OCI-LY7 (cell line): ENCODE measurements around the gene NRAP. TPM values are rescaled to one million over a fixed set of nuclear protein-coding genes. Genes with fewer than 3 reads are reported as not detected.

Source experiments
- BruUV-seq: library from RNA; stranded (reverse); fragments of 400-500 nt; replicated peaks from 2 replicates; lab custom pipeline; 2021; lab: Mats Ljungman, UMichigan
- CTCF ChIA-PET: fragments of 300-600 bp; sonication (Branson Sonifier 250); formaldehyde crosslinking; loops from one replicate; lab custom pipeline; 2022; ENCODE audit warnings: antibody characterized with exemption; ENCODE audit not compliant: unreplicated experiment; lab: Charles Lee
- POLR2A ChIA-PET: fragments of 300-600 bp; sonication (Branson Sonifier 250); formaldehyde crosslinking; loops from one replicate; lab custom pipeline; 2022; ENCODE audit warnings: antibody characterized with exemption; lab: Charles Lee
- DNase-seq: peaks from one replicate; pipeline ENCODE4 v3.0.0-alpha.2; 2015; ENCODE audit warnings: low spot score
- H2AFZ ChIP-seq: fragments of 200-600 bp; sonication (generic), shearing (Covaris generic); 2 replicates; pipeline ENCODE4 v1.6.1; 2014; ENCODE audit warnings: mild to moderate bottlenecking, antibody characterized with exemption, low read length, moderate library complexity
- H3K27ac ChIP-seq: fragments of 200-600 bp; sonication (generic); 2 replicates; pipeline ENCODE4 v1.5.1; 2014; ENCODE audit warnings: mixed run types, low read depth, mild to moderate bottlenecking, moderate library complexity, low read length, inconsistent platforms; ENCODE audit not compliant: poor library complexity, severe bottlenecking
- H3K36me3 ChIP-seq: fragments of 200-600 bp; sonication (generic); 2 replicates; pipeline ENCODE4 v1.6.1; 2014; ENCODE audit warnings: mild to moderate bottlenecking, antibody characterized with exemption, low read length, moderate library complexity, mixed read lengths; ENCODE audit not compliant: insufficient read depth
- H3K4me1 ChIP-seq: fragments of 200-600 bp; sonication (generic); 2 replicates; pipeline ENCODE4 v1.5.1; 2014; ENCODE audit warnings: mild to moderate bottlenecking, low read length; ENCODE audit not compliant: insufficient read depth, poor library complexity, severe bottlenecking
- H3K4me2 ChIP-seq: fragments of 200-600 bp; sonication (generic); 2 replicates; pipeline ENCODE4 v1.6.1; 2014; ENCODE audit warnings: mild to moderate bottlenecking, low read length
- H3K4me3 ChIP-seq: fragments of 200-600 bp; sonication (generic); 2 replicates; pipeline ENCODE4 v1.5.1; 2014; ENCODE audit warnings: mild to moderate bottlenecking, low read depth, low read length; ENCODE audit not compliant: poor library complexity, severe bottlenecking
- H3K79me2 ChIP-seq: fragments of 200-600 bp; sonication (generic); 2 replicates; pipeline ENCODE4 v1.6.1; 2016; ENCODE audit warnings: low read depth, mild to moderate bottlenecking, low read length, moderate library complexity, mixed read lengths; ENCODE audit not compliant: insufficient read depth
- H3K9me2 ChIP-seq: fragments of 200-600 bp; sonication (generic); 2 replicates; pipeline ENCODE4 v1.6.1; 2016; ENCODE audit warnings: mild to moderate bottlenecking, low read length, mixed read lengths; ENCODE audit not compliant: insufficient read depth
- H3K9me3 ChIP-seq: fragments of 200-600 bp; sonication (generic); 2 replicates; pipeline ENCODE4 v1.6.1; 2014; ENCODE audit warnings: mild to moderate bottlenecking, mixed run types, low read length, mixed read lengths
- H4K20me1 ChIP-seq: fragments of 200-600 bp; sonication (generic); 2 replicates; pipeline ENCODE4 v1.6.1; 2014; ENCODE audit warnings: mild to moderate bottlenecking, antibody characterized with exemption, low read length, moderate library complexity, mixed read lengths; ENCODE audit not compliant: insufficient read depth
- CTCF ChIP-seq: fragments of 200-600 bp; sonication (generic); conservative IDR thresholded peaks from 2 replicates; pipeline ENCODE4 v1.5.1; 2014; ENCODE audit warnings: mild to moderate bottlenecking, antibody characterized with exemption, low read length, moderate library complexity, mixed read lengths
- EZH2phosphoT487 ChIP-seq: fragments of 200-600 bp; sonication (generic); IDR thresholded peaks from 2 replicates; pipeline ENCODE4 v1.6.1; 2018; ENCODE audit warnings: low read depth, borderline replicate concordance, mild to moderate bottlenecking, mixed run types, antibody characterized with exemption, low read length, moderate library complexity, mixed read lengths
- intact Hi-C: fragments of 100-400 bp; cut with micrococcal nuclease; formaldehyde crosslinking; loops from one replicate; pipeline ENCODE4 v1.10.0; 2022; ENCODE audit not compliant: unreplicated experiment
- total RNA-seq, 2 experiments: library from RNA; depleted of rRNA in 1 of 2; stranded (reverse); fragments of >200 nt in 1 of 2; shearing (Covaris generic) in 1 of 2; gene quantifications; 2 replicates each; pipeline ENCODE4 v1.2.3, GENCODE V29; 2014 to 2022

The NRAP gene
- total RNA-seq, 2 experiments from 2014 or later, result not detected

GRCh38 chr10:113648478-113648877 lies 15.4 kb downstream of the NRAP start:
- no peak for DNase-seq
- intact Hi-C loops, result no loop called here
- Histone ChIP-seq H3K27ac (no peak overlapping the region), H3K9me3 (no peaks in the 10 kb centered on the region), H3K9me2 (no peaks in the 10 kb centered on the region), H3K4me1 (no peaks in the 10 kb centered on the region), H3K36me3 (no peaks in the 10 kb centered on the region), H3K4me3 (no peak overlapping the region), H3K4me2 (no peak overlapping the region), H2AFZ (no peak overlapping the region), H4K20me1 (no peaks in the 10 kb centered on the region), H3K79me2 (no peaks in the 10 kb centered on the region)
- ChIA-PET POLR2A (no interaction called here), CTCF (no interaction called here)
- no TSS peak for BruUV-seq
- TF ChIP-seq CTCF, result no peak
- TF ChIP-seq EZH2phosphoT487, result no peak

- H3K9me3 ChIP-seq, result no peaks in the 10 kb centered on the region
- POLR2A ChIA-PET, result no interaction called here
- DNase-seq, result no peak
- no peak overlapping the region for H2AFZ ChIP-seq
- no peaks in the 10 kb centered on the region for H3K36me3 ChIP-seq
- no TSS peak for BruUV-seq
- H4K20me1 ChIP-seq, result no peaks in the 10 kb centered on the region
- no peak overlapping the region for H3K4me3 ChIP-seq
- CTCF ChIA-PET, result no interaction called here
- H3K79me2 ChIP-seq, result no peaks in the 10 kb centered on the region
- H3K9me2 ChIP-seq, result no peaks in the 10 kb centered on the region
- no peak for TF ChIP-seq CTCF
- no peak for TF ChIP-seq EZH2phosphoT487
- no peak overlapping the region for H3K4me2 ChIP-seq
- no peaks in the 10 kb centered on the region for H3K4me1 ChIP-seq
- no peak overlapping the region for H3K27ac ChIP-seq
- intact Hi-C loops, result no loop called here
Observed at GRCh38 chr10:113647812-113648211, 16.0 kb downstream of the NRAP start.

GRCh38 chr10:113646336-113647201 lies 17.3 kb downstream of the NRAP start:
- H3K4me3 ChIP-seq, result no peak overlapping the region
- H3K9me2 ChIP-seq, result no peaks in the 10 kb centered on the region
- ChIA-PET POLR2A (no interaction called here), CTCF (no interaction called here)
- no TSS peak for BruUV-seq
- DNase-seq, result no peak
- no peaks in the 10 kb centered on the region for H3K79me2 ChIP-seq
- TF ChIP-seq CTCF, result no peak
- intact Hi-C loops, result no loop called here
- no peaks in the 10 kb centered on the region for H3K9me3 ChIP-seq
- no peak overlapping the region for H2AFZ ChIP-seq
- no peak overlapping the region for H3K27ac ChIP-seq
- H3K4me2 ChIP-seq, result no peak overlapping the region
- no peaks in the 10 kb centered on the region for H3K4me1 ChIP-seq
- no peaks in the 10 kb centered on the region for H4K20me1 ChIP-seq
- no peaks in the 10 kb centered on the region for H3K36me3 ChIP-seq
